PC-3 (cell line): ENCODE results near the gene ZNF425. TPM values are rescaled to one million over a fixed set of nuclear protein-coding genes. Genes with fewer than 3 reads are reported as not detected.

ENCODE experiments used
- ATAC-seq: fragments of 200-7000 bp; cut with Tn5 transposase; 2 replicates; pipeline ENCODE4 v1.9.1; 2020; ENCODE audit warnings: mild to moderate bottlenecking, moderate library complexity
- BruUV-seq: library from RNA; stranded (reverse); fragments of 400-500 nt; replicated peaks from 2 replicates; lab custom pipeline; 2021; lab: Mats Ljungman, UMichigan
- CTCF ChIA-PET: fragments of 300-600 bp; sonication (Branson Sonifier 250); formaldehyde crosslinking; loops from one replicate; lab custom pipeline; 2022; ENCODE audit warnings: antibody characterized with exemption; lab: Charles Lee
- POLR2A ChIA-PET: fragments of 300-600 bp; sonication (Branson Sonifier 250); formaldehyde crosslinking; loops from one replicate; lab custom pipeline; 2022; ENCODE audit warnings: antibody characterized with exemption; ENCODE audit not compliant: unreplicated experiment; lab: Charles Lee
- DNase-seq: peaks from one replicate; pipeline ENCODE4 v3.0.0-alpha.2; 2015
- H2AFZ ChIP-seq: fragments of 300-600 bp; sonication (generic); 2 replicates; pipeline ENCODE4 v1.6.0; 2016; ENCODE audit warnings: antibody characterized with exemption, low read length
- H3F3A ChIP-seq: fragments of 300-600 bp; sonication (generic); one replicate; pipeline ENCODE4 v1.6.0; 2017; ENCODE audit warnings: antibody characterized with exemption, low read length, control low read depth, mild to moderate bottlenecking; ENCODE audit not compliant: unreplicated experiment
- H3K27ac ChIP-seq: fragments of 300-600 bp; sonication (generic); 2 replicates; pipeline ENCODE4 v1.5.1; 2016; ENCODE audit warnings: mild to moderate bottlenecking, low read length
- H3K27me3 ChIP-seq: fragments of 300-600 bp; sonication (generic); 2 replicates; pipeline ENCODE4 v1.6.1; 2016; ENCODE audit warnings: low read length, mixed read lengths
- H3K36me3 ChIP-seq: fragments of 300-600 bp; sonication (generic); 2 replicates; pipeline ENCODE4 v1.6.1; 2016; ENCODE audit warnings: low read depth, mixed run types, low read length, mixed read lengths
- H3K4me1 ChIP-seq: fragments of 300-600 bp; sonication (generic); 2 replicates; pipeline ENCODE4 v1.5.1; 2016; ENCODE audit warnings: low read length; ENCODE audit not compliant: insufficient read depth
- H3K4me2 ChIP-seq: fragments of 300-600 bp; sonication (generic); 2 replicates; pipeline ENCODE4 v1.6.0; 2016; ENCODE audit warnings: low read length
- H3K4me3 ChIP-seq: fragments of 300-600 bp; sonication (generic); 2 replicates; pipeline ENCODE4 v1.5.1; 2016; ENCODE audit warnings: mild to moderate bottlenecking, low read length, mixed read lengths
- H3K79me2 ChIP-seq: fragments of 300-600 bp; sonication (generic); 2 replicates; pipeline ENCODE4 v1.6.1; 2017; ENCODE audit warnings: low read length, mixed read lengths
- H3K9ac ChIP-seq: fragments of 300-600 bp; sonication (generic); 2 replicates; pipeline ENCODE4 v1.6.0; 2016; ENCODE audit warnings: mild to moderate bottlenecking, low read length
- H3K9me2 ChIP-seq: fragments of 300-600 bp; sonication (generic); replicated peaks from 2 replicates; pipeline ENCODE4 v1.6.1; 2016; ENCODE audit warnings: mixed run types, low read length, mixed read lengths
- H3K9me3 ChIP-seq: fragments of 300-600 bp; sonication (generic); 2 replicates; pipeline ENCODE4 v1.6.1; 2016; ENCODE audit warnings: low read length, mixed read lengths
- H4K20me1 ChIP-seq: fragments of 300-600 bp; sonication (generic); 2 replicates; pipeline ENCODE4 v1.6.1; 2016; ENCODE audit warnings: low read length, mixed read lengths
- EZH2 ChIP-seq: fragments of 300-600 bp; sonication (generic); IDR thresholded peaks from one replicate; pipeline ENCODE4 v1.6.1; 2017; ENCODE audit warnings: antibody characterized with exemption, mild to moderate bottlenecking, low read length; ENCODE audit not compliant: unreplicated experiment
- EZH2phosphoT487 ChIP-seq: fragments of 300-600 bp; sonication (generic); IDR thresholded peaks from 2 replicates; pipeline ENCODE4 v1.6.1; 2018; ENCODE audit warnings: mild to moderate bottlenecking, antibody characterized with exemption, low read length, borderline replicate concordance
- intact Hi-C: fragments of 100-400 bp; cut with micrococcal nuclease; formaldehyde crosslinking; loops from 2 replicates; pipeline ENCODE4 v1.9.0; 2023
- total RNA-seq: library from RNA; depleted of rRNA; stranded (reverse); fragments of >200 nt; gene quantifications from 2 replicates; pipeline ENCODE4 v1.2.3, GENCODE V29; 2014
- TF ChIP-seq, protein P1 (sequence below): fragments of 300-600 bp; sonication (generic); conservative IDR thresholded peaks from 2 replicates; pipeline ENCODE4 v1.5.1; 2017; ENCODE audit warnings: antibody characterized with exemption, low read depth, mild to moderate bottlenecking, low read length

ZNF425 gene
- total RNA-seq, 1 experiment from 2014 or later = 1.6 TPM

- intact Hi-C loops = loop anchor here (1.0 to 2.0 kb wide), 3 partner anchors 36 to 62 kb away; partner anchors contain the start of genes PDIA4 and ZNF425
- H3K9ac ChIP-seq = peak within 1 kb of the TSS; percentile 90
- peaks cover 39% of the 10 kb centered on the region for H3K79me2 ChIP-seq
- ATAC-seq = peak; percentile 85
- POLR2A ChIA-PET = interaction anchor here (0.5 kb wide), 1 partner anchor 22 kb away, joined by 21 read pairs; no protein-coding TSS in a partner anchor
- CTCF ChIA-PET = interaction anchor here (0.5 to 0.6 kb wide), 2 partner anchors 90 to 828 kb away, joined by 3 to 5 read pairs; no protein-coding TSS in a partner anchor
- no TSS peak for BruUV-seq
- TF ChIP-seq EZH2 (no peak), EZH2phosphoT487 (no peak)
- TF ChIP-seq, protein P1, sequence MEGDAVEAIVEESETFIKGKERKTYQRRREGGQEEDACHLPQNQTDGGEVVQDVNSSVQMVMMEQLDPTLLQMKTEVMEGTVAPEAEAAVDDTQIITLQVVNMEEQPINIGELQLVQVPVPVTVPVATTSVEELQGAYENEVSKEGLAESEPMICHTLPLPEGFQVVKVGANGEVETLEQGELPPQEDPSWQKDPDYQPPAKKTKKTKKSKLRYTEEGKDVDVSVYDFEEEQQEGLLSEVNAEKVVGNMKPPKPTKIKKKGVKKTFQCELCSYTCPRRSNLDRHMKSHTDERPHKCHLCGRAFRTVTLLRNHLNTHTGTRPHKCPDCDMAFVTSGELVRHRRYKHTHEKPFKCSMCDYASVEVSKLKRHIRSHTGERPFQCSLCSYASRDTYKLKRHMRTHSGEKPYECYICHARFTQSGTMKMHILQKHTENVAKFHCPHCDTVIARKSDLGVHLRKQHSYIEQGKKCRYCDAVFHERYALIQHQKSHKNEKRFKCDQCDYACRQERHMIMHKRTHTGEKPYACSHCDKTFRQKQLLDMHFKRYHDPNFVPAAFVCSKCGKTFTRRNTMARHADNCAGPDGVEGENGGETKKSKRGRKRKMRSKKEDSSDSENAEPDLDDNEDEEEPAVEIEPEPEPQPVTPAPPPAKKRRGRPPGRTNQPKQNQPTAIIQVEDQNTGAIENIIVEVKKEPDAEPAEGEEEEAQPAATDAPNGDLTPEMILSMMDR = peak; percentile 80
- no peaks in the 10 kb centered on the region for H4K20me1 ChIP-seq
- peak within 1 kb of the TSS; percentile 69 for H3K27ac ChIP-seq
- H3K9me2 ChIP-seq = no peaks in the 10 kb centered on the region
- no peaks in the 10 kb centered on the region for H3K9me3 ChIP-seq
- H3K36me3 ChIP-seq = no peaks in the 10 kb centered on the region
- H3K4me1 ChIP-seq = no peaks in the 10 kb centered on the region
- no peaks in the 10 kb centered on the region for H3K27me3 ChIP-seq
- peak within 1 kb of the TSS; percentile 97 for H3K4me3 ChIP-seq
- peak within 1 kb of the TSS; percentile 80 for H2AFZ ChIP-seq
- H3F3A ChIP-seq = no peaks in the 10 kb centered on the region
- peak; percentile 90 for DNase-seq
- peak within 1 kb of the TSS; percentile 83 for H3K4me2 ChIP-seq
Measured at GRCh38 chr7:149090397-149091195, 35.5 kb downstream of the ZNF425 start, which contains the start of gene ZNF786. ZNF786 (minus strand) TSS chr7:149090718; CDS start chr7:149090640, 78 bp downstream.

- no peaks in the 10 kb centered on the region for H4K20me1 ChIP-seq
- ATAC-seq (no peak), DNase-seq (no peak)
- TF ChIP-seq, protein P1 = no peak
- TF ChIP-seq EZH2phosphoT487 (no peak), EZH2 (no peak)
- H3K27ac ChIP-seq = no peak overlapping the region
- no peaks in the 10 kb centered on the region for H3K36me3 ChIP-seq
- BruUV-seq = no TSS peak
- H3F3A ChIP-seq = no peaks in the 10 kb centered on the region
- H3K9me3 ChIP-seq = no peaks in the 10 kb centered on the region
- no peaks in the 10 kb centered on the region for H3K27me3 ChIP-seq
- H3K79me2 ChIP-seq = peaks cover 39% of the 10 kb centered on the region
- no peak overlapping the region for H3K4me3 ChIP-seq
- H3K9ac ChIP-seq = no peak overlapping the region
- H3K9me2 ChIP-seq = no peaks in the 10 kb centered on the region
- intact Hi-C loops = no loop called here
- ChIA-PET POLR2A (no interaction called here), CTCF (no interaction called here)
- H3K4me2 ChIP-seq = no peak overlapping the region
- no peaks in the 10 kb centered on the region for H3K4me1 ChIP-seq
- no peak overlapping the region for H2AFZ ChIP-seq
Measured at GRCh38 chr7:149087376-149087775, 38.7 kb downstream of the ZNF425 start.

- POLR2A ChIA-PET = no interaction called here
- H3K27me3 ChIP-seq = no peaks in the 10 kb centered on the region
- DNase-seq (no peak), ATAC-seq (no peak)
- no peaks in the 10 kb centered on the region for H3K4me1 ChIP-seq
- H3K79me2 ChIP-seq = peaks cover 39% of the 10 kb centered on the region
- H3K4me2 ChIP-seq = no peak overlapping the region
- H4K20me1 ChIP-seq = no peaks in the 10 kb centered on the region
- no peak overlapping the region for H3K9ac ChIP-seq
- CTCF ChIA-PET = no interaction called here
- no peaks in the 10 kb centered on the region for H3K9me2 ChIP-seq
- H2AFZ ChIP-seq = no peak overlapping the region
- TF ChIP-seq EZH2phosphoT487 (no peak), EZH2 (no peak)
- TF ChIP-seq, protein P1 = no peak
- BruUV-seq = no TSS peak
- H3F3A ChIP-seq = no peaks in the 10 kb centered on the region
- H3K27ac ChIP-seq = no peak overlapping the region
- H3K4me3 ChIP-seq = no peak overlapping the region
- H3K9me3 ChIP-seq = no peaks in the 10 kb centered on the region
- H3K36me3 ChIP-seq = no peaks in the 10 kb centered on the region
- intact Hi-C loops = no loop called here
Measured at GRCh38 chr7:149085866-149086265, 40.3 kb downstream of the ZNF425 start.
